NCI-H2171 treated with DMSO at 0.1 percent for 48 hours (cell line): ENCODE data around the gene SLC4A7.

Source experiments
- DNase-seq: peaks from one replicate; lab custom pipeline; 2025; lab: John Stamatoyannopoulos, UW

The SLC4A7 gene

GRCh38 chr3:27323087-27323570, 161.1 kb downstream of the SLC4A7 start:
- no peak for DNase-seq
